Measurements from ENCODE around the gene SH3RF2.

- TF ChIP-seq CTCF (conservative IDR thresholded peaks at IDR 0.05 in 1 of 2, IDR thresholded peaks at IDR 0.05 in 1 of 2; ENCODE audit: extremely low read depth in 1 of 2, insufficient read depth in 1 of 2, low read depth in 1 of 2, low read length in 2 of 2) (no peak), EZH2 (IDR thresholded peaks at IDR 0.05; ENCODE audit: borderline replicate concordance, low read length) (no peak)
These were observed 2.1 kb upstream of the SH3RF2 start for GRCh38 chr5:145934276-145934675.
